ENCODE results near the gene C1orf105. TPM values are rescaled to one million over a fixed set of nuclear protein-coding genes. Genes with fewer than 3 reads are reported as not detected.

Gene C1orf105, protein sequence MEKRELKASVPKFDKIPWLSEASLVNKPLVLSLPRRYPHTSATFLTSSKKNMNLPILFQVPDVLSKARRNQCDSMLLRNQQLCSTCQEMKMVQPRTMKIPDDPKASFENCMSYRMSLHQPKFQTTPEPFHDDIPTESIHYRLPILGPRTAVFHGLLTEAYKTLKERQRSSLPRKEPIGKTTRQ
- total RNA-seq, result not detected in 2 replicates

DNA sequence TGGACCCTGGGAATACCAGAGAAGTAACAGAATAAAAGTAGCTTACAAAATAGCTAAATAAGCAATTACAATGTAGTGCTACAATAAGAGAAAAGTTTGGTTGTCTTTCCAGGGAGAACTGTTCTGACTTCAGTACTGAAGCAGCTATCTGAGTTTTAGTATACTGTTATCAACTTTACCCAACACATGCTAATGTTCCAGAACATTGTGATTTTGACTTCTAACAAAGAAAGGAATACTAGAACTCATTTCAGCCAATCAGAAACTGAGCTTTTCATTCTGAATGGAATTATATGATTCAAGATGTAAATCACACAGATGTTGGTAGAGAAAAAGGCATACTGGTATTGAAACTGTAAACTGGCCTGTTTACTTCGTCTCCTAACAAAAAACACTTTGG, at the start of gene C1orf105:
TSS of gene C1orf105 (plus strand) at position 301 of the 400 bp plus-strand sequence. CDS start 201 bp downstream, outside the sequence.

DNA sequence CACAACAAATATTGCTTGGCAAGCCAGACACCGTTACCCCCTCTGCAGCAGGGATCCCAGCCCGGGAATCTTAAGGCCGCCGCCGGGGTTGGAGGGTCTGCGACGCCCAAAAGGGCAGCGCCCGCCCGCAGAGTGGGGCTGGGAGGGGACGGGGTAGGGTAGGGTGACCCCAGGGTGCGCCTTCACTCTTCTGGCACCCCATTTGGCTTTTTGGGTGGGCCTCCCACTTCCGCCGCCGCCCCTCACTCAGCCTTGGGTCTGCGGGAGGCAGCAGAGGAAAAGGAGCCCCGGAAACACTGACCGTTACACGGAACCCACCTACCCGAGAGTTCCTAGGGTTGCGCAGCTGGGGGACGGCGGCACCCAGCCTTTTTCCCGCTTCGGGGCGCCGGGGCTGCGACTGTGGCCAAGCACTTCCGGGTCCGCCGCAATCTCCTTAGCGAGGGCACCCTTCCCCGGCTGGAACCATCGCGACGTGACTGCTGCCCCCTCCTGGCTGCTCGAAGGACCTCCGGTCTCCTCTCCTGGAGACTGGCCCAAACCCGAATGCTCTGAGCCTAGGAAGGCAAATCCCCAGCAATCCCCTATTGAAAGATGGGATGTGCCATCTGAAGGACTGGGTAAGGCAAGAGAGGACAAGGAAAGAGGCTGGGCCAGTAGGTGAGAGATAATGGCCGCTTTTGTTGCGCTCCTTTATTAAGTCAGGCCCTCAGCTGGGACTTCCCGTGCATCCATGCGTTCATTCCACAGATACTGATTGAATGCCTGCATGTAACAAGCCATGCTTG, 23.4 kb downstream of the C1orf105 start, which contains the start of gene PIGC:
TSS of gene PIGC (minus strand) at position 404 of the 788 bp plus-strand sequence. CDS start 1,447 bp downstream, outside the sequence.

Other genes with a start within 250 kb of the C1orf105 start
- 24.6 and 25.7 TPM in 2 replicates for gene PIGC, start 23.4 kb downstream of the C1orf105 start, total RNA-seq
- 16.4 and 18.3 TPM in 2 replicates for gene SUCO, start 112.5 kb downstream of the C1orf105 start, total RNA-seq
- not detected in 2 replicates for gene FASLG, start 238.4 kb downstream of the C1orf105 start, total RNA-seq